Ovary (tissue), 9 donors: ENCODE measurements around the gene GPR68. TPM values are rescaled to one million over a fixed set of nuclear protein-coding genes. Genes with fewer than 3 reads are reported as not detected.
"Not testable (repeated sequence)": the region's sequence is repeated elsewhere in the genome, so short reads cannot be mapped to it uniquely, and the experiment has no call there.

ENCODE experiments used
- DNase-seq, 5 donors: peaks; one replicate each; pipeline ENCODE4 v3.0.0-alpha.2; 2019 to 2020
- H3K27ac ChIP-seq, 2 donors: fragments of 200-600 bp; one replicate each; pipeline versions ENCODE4 v1.5.1 to v1.8.0; 2019 to 2022
- H3K27me3 ChIP-seq: fragments of 200-600 bp; one replicate; pipeline ENCODE4 v1.8.0; 2022
- H3K36me3 ChIP-seq: fragments of 200-600 bp; sonication (generic); one replicate; pipeline ENCODE4 v1.5.1; 2019
- H3K4me1 ChIP-seq: one replicate; pipeline ENCODE4 v1.8.1; 2013; ENCODE audit warnings: mild to moderate bottlenecking, moderate library complexity; ENCODE audit not compliant: insufficient read depth
- H3K4me3 ChIP-seq: fragments of 200-600 bp; sonication (generic); one replicate; pipeline ENCODE4 v1.5.1; 2017
- H3K9me3 ChIP-seq, 2 donors: fragments of 200-600 bp in 1 of 2; sonication (generic) in 1 of 2; one replicate each; pipeline versions ENCODE4 v1.5.1 to v1.8.1; 2013 to 2019; ENCODE audit warnings: mild to moderate bottlenecking in 1 of 2, moderate library complexity in 1 of 2
- EP300 ChIP-seq: sonication (generic); formaldehyde crosslinking; IDR thresholded peaks from one replicate; pipeline ENCODE4 v1.6.1; 2017; ENCODE audit warnings: antibody characterized with exemption
- POLR2A ChIP-seq: fragments of 450-650 bp; IDR thresholded peaks from one replicate; pipeline ENCODE4 v1.6.1; 2017; ENCODE audit warnings: antibody characterized with exemption, mild to moderate bottlenecking, moderate library complexity
- whole genome bisulfite sequencing, 3 donors: extraction: QIAGEN DNeasy Blood & Tissue Kit in 1 of 3; methylation state at CpG; one replicate each; pipeline versions ENCODE4 v1.1.5 to v1.1.7; 2013 to 2017; 5-methylcytosine and 5-hydroxymethylcytosine counted together
- intact Hi-C, 4 donors: fragments of 100-400 bp; cut with DNase I; formaldehyde crosslinking; loops; one replicate each; pipeline versions ENCODE4 v1.11.0 to v1.15.1; 2022 to 2023
- polyA plus RNA-seq, 2 donors: library from polyadenylated mRNA; stranded (reverse); fragments of 200-250 nt in 1 of 2; fragments of 350-450 nt in 1 of 2; fragmentation: Illumina TruSeq in 1 of 2; extraction: RNeasy Lipid Tissue Mini Kit (QIAGEN cat#74804) in 1 of 2; gene quantifications; one replicate each; pipeline ENCODE4 v1.2.3, GENCODE V29; 2013 to 2014
- total RNA-seq, 7 donors: library from RNA; depleted of rRNA in 2 of 7; stranded (reverse); fragments of >200 nt in 2 of 7; fragmentation: NEBNext Ultra II Directional in 3 of 7; extraction: Animal tissue kit (Norgen Biotek cat#: 25700) in 3 of 7; gene quantifications; one replicate each; pipeline versions ENCODE4 v1.1.0 to v1.2.4, GENCODE V29; 2016 to 2023
- TF ChIP-seq, protein P1 (sequence below), 3 donors: fragments of 450-650 bp in 2 of 3; fragments of 200-600 bp in 1 of 3; IDR thresholded peaks; one replicate each; pipeline versions ENCODE4 v1.5.1 to v1.8.0; 2016 to 2022; ENCODE audit warnings: antibody characterized with exemption in 3 of 3, mild to moderate bottlenecking in 1 of 3
- donor health status: DM: no; HTN: no; CAD: no; lungs with moderate emphysema.
- donor health status: DM: no; HTN: no; CAD: no.
- donor health status: Bipolar disorder and iron deficiency.
- donor health status: DM: yes; HTN: yes; CAD: no.
- donor health status: DM: no; HTN: no; CAD: no.
- donor health status: DM: yes; HTN: yes; CAD: no.

GPR68 gene
- total and polyA plus RNA-seq, 9 donors = 0.17 to 0.57 (median 0.36) TPM; not detected in 1

DNA sequence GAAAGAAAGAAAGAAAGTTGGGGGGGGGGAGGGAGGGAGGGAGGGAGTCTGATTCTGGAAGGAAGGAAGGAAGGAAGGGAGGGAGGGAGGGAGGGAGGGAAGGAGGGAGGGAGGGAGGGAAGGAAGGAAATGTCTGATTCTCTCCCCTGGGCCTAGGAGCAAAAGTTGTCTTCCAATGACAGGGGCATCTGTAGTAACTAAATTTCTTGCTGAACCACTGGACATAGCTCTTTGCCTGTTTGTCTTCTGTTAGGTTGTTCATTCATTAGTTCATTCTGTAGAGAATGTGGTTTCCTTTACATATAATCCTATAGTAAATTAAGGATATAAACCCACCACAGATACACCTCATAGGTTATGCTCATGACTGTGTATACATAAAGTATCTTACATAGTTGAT, 59.9 kb downstream of the GPR68 start:
- DNase-seq = no peak
- Histone ChIP-seq H3K27ac (no peak overlapping the region), H3K36me3 (no peaks in the 10 kb centered on the region), H3K27me3 (no peaks in the 10 kb centered on the region), H3K4me1 (no peaks in the 10 kb centered on the region), H3K9me3 (no peaks in the 10 kb centered on the region), H3K4me3 (no peak overlapping the region)
- TF ChIP-seq POLR2A (no peak), EP300 (no peak)
- TF ChIP-seq, protein P1, sequence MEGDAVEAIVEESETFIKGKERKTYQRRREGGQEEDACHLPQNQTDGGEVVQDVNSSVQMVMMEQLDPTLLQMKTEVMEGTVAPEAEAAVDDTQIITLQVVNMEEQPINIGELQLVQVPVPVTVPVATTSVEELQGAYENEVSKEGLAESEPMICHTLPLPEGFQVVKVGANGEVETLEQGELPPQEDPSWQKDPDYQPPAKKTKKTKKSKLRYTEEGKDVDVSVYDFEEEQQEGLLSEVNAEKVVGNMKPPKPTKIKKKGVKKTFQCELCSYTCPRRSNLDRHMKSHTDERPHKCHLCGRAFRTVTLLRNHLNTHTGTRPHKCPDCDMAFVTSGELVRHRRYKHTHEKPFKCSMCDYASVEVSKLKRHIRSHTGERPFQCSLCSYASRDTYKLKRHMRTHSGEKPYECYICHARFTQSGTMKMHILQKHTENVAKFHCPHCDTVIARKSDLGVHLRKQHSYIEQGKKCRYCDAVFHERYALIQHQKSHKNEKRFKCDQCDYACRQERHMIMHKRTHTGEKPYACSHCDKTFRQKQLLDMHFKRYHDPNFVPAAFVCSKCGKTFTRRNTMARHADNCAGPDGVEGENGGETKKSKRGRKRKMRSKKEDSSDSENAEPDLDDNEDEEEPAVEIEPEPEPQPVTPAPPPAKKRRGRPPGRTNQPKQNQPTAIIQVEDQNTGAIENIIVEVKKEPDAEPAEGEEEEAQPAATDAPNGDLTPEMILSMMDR (IDR thresholded peaks at IDR 0.05) = no peak
- intact Hi-C loops = loop anchor here in 2 of 4 donors (5.0 to 10.0 kb wide), 2 partner anchors 98 to 100 kb away; no protein-coding TSS in a partner anchor

DNA sequence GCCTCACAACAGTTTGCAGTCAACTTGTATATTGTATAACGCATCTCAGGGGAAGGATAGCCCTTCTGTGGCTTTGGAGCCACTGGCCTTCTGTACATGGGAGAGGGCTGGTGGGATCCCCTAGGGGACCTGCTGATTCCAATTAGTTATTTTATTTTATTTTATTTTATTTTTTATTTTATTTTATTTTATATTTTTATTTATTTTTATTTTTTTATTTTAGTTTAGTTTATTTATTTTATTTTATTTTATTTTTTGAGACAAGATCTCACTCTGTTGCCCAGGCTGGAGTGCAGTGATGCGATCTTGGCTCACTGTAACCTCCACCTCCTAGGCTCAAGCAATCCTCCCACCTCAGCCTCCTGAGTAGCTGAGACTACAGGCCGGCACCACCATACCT, 61.8 kb downstream of the GPR68 start:
- intact Hi-C loops = loop anchor here in 2 of 4 donors (5.0 to 10.0 kb wide), 2 partner anchors 100 to 102 kb away; no protein-coding TSS in a partner anchor
- not testable (repeated sequence) for H3K9me3 ChIP-seq, H3K36me3 ChIP-seq, H3K27ac ChIP-seq, H3K27me3 ChIP-seq, H3K4me1 ChIP-seq, DNase-seq, H3K4me3 ChIP-seq
- 91 to 97% (median 97%) methylated on average over 3 of the region's 3 CpGs for WGBS, 3 donors

Other genes starting within 250 kb of the GPR68 start
- 10 to 100 TPM in 4 of 7 donors, 1 to 10 TPM in 3; 6.7 to 19.0 (median 10.3) TPM for gene RPS6KA5, start 184.1 kb downstream of the GPR68 start, total RNA-seq
- 1 to 10 TPM; 3.8 to 5.2 TPM for gene RPS6KA5, start 184.1 kb downstream of the GPR68 start, polyA plus RNA-seq
- 10 to 100 TPM; 17.9 to 52.2 (median 39.3) TPM for gene DGLUCY, start 130.6 kb downstream of the GPR68 start, total RNA-seq
- gene DGLUCY, start 130.6 kb downstream of the GPR68 start, polyA plus RNA-seq = 10 to 100 TPM; 24.1 to 73.3 TPM
- 10 to 100 TPM in 1 of 7 donors, 1 to 10 TPM in 6; 2.0 to 17.7 (median 5.1) TPM for gene CCDC88C, start 173.1 kb upstream of the GPR68 start, total RNA-seq
- gene CCDC88C, start 173.1 kb upstream of the GPR68 start, polyA plus RNA-seq = 1 to 10 TPM; 2.3 to 3.1 TPM